HepG2 (cell line): ENCODE data around the gene AP5Z1. TPM values are rescaled to one million over a fixed set of nuclear protein-coding genes. Genes with fewer than 3 reads are reported as not detected.
A peak's percentile ranks its signal among the peaks of the same experiment; 100 is the strongest.

ENCODE experiments used
- ATAC-seq: fragments of 200-7000 bp; cut with Tn5 transposase; 3 replicates; pipeline ENCODE4 v1.9.1; 2020; ENCODE audit warnings: mild to moderate bottlenecking, moderate library complexity
- BruUV-seq: library from RNA; stranded (reverse); fragments of 400-500 nt; replicated peaks from 2 replicates; lab custom pipeline; 2021; lab: Mats Ljungman, UMichigan
- CTCF ChIA-PET: fragments of 300-600 bp; formaldehyde crosslinking; extraction: SDS; loops from one replicate; lab custom pipeline; 2021; ENCODE audit warnings: low total read pairs, inconsistent platforms, low intra/inter-chr PET ratio; lab: Yijun Ruan, JAX
- POLR2A ChIA-PET: fragments of 350-600 bp; sonication (Branson Sonifier 250); formaldehyde crosslinking; loops from one replicate; lab custom pipeline; 2020; ENCODE audit warnings: antibody characterized with exemption, inconsistent platforms; lab: Yijun Ruan, JAX
- DNase-seq: peaks from one replicate; pipeline ENCODE4 v3.0.0-alpha.2; 2015; ENCODE audit warnings: low spot score
- FAIRE-seq: peaks from 3 replicates; lab custom pipeline; 2011; peaks lifted over from hg19 to GRCh38; lab: Jason Lieb, UNC
- H2AFZ ChIP-seq: one replicate; pipeline ENCODE4 v1.6.1; 2011; ENCODE audit warnings: low read length, inconsistent platforms
- H3K27ac ChIP-seq: fragments of 300-600 bp; 3 replicates; pipeline ENCODE4 v1.8.0; 2011; ENCODE audit warnings: mixed run types, mild to moderate bottlenecking, mixed read lengths, low read length, inconsistent platforms; ENCODE audit not compliant: insufficient read depth; ENCODE audit errors: extremely low read length
- H3K27me3 ChIP-seq, 2 experiments: fragments of 200-600 bp in 1 of 2; 2 replicates in 1 of 2; 3 replicates in 1 of 2; pipeline versions ENCODE4 v1.6.0 to v1.8.0; 2011; ENCODE audit warnings: low read length in 2 of 2, mild to moderate bottlenecking in 2 of 2, moderate library complexity in 2 of 2, inconsistent platforms in 1 of 2; ENCODE audit not compliant: insufficient read depth in 2 of 2, control insufficient read depth in 1 of 2
- H3K36me3 ChIP-seq, 2 experiments: fragments of 200-600 bp in 1 of 2; replicated peaks in 1 of 2; 2 replicates in 1 of 2; 3 replicates in 1 of 2; pipeline versions ENCODE4 v1.5.1 to v1.8.0; 2011; ENCODE audit warnings: low read length in 2 of 2, inconsistent platforms in 1 of 2; ENCODE audit not compliant: insufficient read depth in 2 of 2, control insufficient read depth in 1 of 2
- H3K4me1 ChIP-seq: 2 replicates; pipeline ENCODE4 v1.5.1; 2012; ENCODE audit warnings: low read length, inconsistent platforms; ENCODE audit not compliant: insufficient read depth
- H3K4me2 ChIP-seq: 2 replicates; pipeline ENCODE4 v1.6.0; 2011; ENCODE audit warnings: low read depth, low read length, inconsistent platforms
- H3K4me3 ChIP-seq, 3 experiments: fragments of 200-600 bp in 1 of 3; sonication (generic), shearing (Covaris generic) in 1 of 3; replicated peaks in 1 of 3; 2 replicates each; pipeline ENCODE4 v1.5.1; 2011 to 2016; ENCODE audit warnings: low read length in 3 of 3, inconsistent platforms in 2 of 3, low read depth in 2 of 3, mild to moderate bottlenecking in 2 of 3, control low read depth in 1 of 3, mixed read lengths in 1 of 3; ENCODE audit not compliant: insufficient read depth in 1 of 3
- H3K79me2 ChIP-seq: one replicate; pipeline ENCODE4 v1.6.1; 2011; ENCODE audit warnings: low read length, inconsistent platforms; ENCODE audit not compliant: insufficient read depth
- H3K9ac ChIP-seq: 2 replicates; pipeline ENCODE4 v1.6.0; 2011; ENCODE audit warnings: mild to moderate bottlenecking, low read depth, low read length, inconsistent platforms; ENCODE audit not compliant: insufficient read depth
- H3K9me3 ChIP-seq: 2 replicates; pipeline ENCODE4 v1.5.1; 2012; ENCODE audit warnings: mild to moderate bottlenecking, low read length
- H4K20me1 ChIP-seq: 2 replicates; pipeline ENCODE4 v1.6.0; 2011; ENCODE audit warnings: inconsistent platforms, mild to moderate bottlenecking, low read length, moderate library complexity; ENCODE audit not compliant: insufficient read depth
- AGO2 ChIP-seq: fragments of 200-400 bp; formaldehyde crosslinking; optimal IDR thresholded peaks from 2 replicates; pipeline ENCODE3; 2017; ENCODE audit warnings: mild to moderate bottlenecking, low read depth, low read length, moderate library complexity
- NPAS2 ChIP-seq: sonication (generic); formaldehyde crosslinking; IDR thresholded peaks from 2 replicates; pipeline ENCODE4 v1.8.0; 2022; ENCODE audit warnings: mild to moderate bottlenecking, missing genetic modification reagents, borderline replicate concordance
- ZNF780A ChIP-seq: sonication (generic); formaldehyde crosslinking; IDR thresholded peaks from 2 replicates; pipeline ENCODE4 v1.8.0; 2022; ENCODE audit warnings: mild to moderate bottlenecking, missing genetic modification reagents, moderate library complexity
- WGBS: methylation state at CpG from one replicate; pipeline ENCODE4 v1.1.6; 2017; ENCODE audit warnings: low lambda C conversion rate; 5-methylcytosine and 5-hydroxymethylcytosine counted together
- in situ Hi-C: cut with HindIII; loops from 2 replicates; pipeline ENCODE4 v1.10.0; 2017; ENCODE audit warnings: low pct_unique_long_range_greater_than_20kb; ENCODE audit not compliant: extremely low pct_ligation_motif_present
- intact Hi-C: fragments of 100-400 bp; cut with micrococcal nuclease; formaldehyde crosslinking; loops from one replicate; pipeline ENCODE4 v1.10.0; 2022; ENCODE audit not compliant: unreplicated experiment
- polyA plus RNA-seq, 8 experiments: library from polyadenylated mRNA; depleted of rRNA in 3 of 8; stranded (reverse) in 7 of 8; unstranded in 1 of 8; fragments of >200 nt; fragmentation: Illumina TruSeq in 4 of 8; extraction: Trizol in 4 of 8; gene quantifications; 2 replicates each; pipeline versions ENCODE4 v1.2.1 to v1.2.3, GENCODE V29; 2011 to 2016; ENCODE audit warnings: low read depth in 4 of 8, missing spikeins in 1 of 8, mixed read lengths in 1 of 8; ENCODE audit not compliant: insufficient read depth in 1 of 8
- total RNA-seq, 5 experiments: library from RNA; depleted of rRNA; stranded (reverse); fragments of >200 nt; fragmentation: Illumina TruSeq; extraction: Trizol; gene quantifications; 2 replicates each; pipeline ENCODE4 v1.2.3, GENCODE V29; 2016; ENCODE audit warnings: low read depth in 1 of 5

Gene AP5Z1
- total and polyA plus RNA-seq, 2 of the 13 experiments (the other 11 are each of a cell fraction or from before 2014, with no cell fraction given) = 9.3 to 15.1 TPM

DNA sequence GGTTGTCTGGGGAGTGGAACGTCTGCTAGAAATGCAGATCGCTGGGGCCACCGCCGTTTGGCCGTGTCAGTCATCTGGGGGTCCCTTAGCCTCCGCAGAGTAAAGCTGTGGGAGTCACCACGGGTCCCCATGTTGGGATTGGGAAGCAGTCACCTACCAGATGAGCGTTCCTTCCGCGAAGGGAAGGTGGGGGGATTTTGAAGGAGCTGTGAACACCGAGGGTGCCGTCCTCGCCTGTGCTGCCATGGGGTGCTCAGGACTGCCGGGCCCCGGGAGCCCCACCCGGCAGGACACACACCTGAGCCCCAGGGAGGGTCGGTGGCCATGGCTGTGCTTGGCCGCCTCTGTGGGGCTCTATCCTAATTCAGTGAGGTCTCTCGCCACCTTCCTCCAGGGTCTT lies 46.2 kb upstream of the AP5Z1 start:
- BruUV-seq = no TSS peak
- FAIRE-seq (no peak), ATAC-seq (no peak), DNase-seq (no peak)
- Histone ChIP-seq H3K4me2 (no peak overlapping the region), H3K27ac (no peak overlapping the region), H3K36me3 (peaks cover 14 to 31% of the 10 kb centered on the region in 2 experiments), H3K27me3 (no peaks in the 10 kb centered on the region), H2AFZ (no peak overlapping the region), H4K20me1 (peaks cover 36% of the 10 kb centered on the region; the same call in 1 of the 2 replicates), H3K4me3 (no peak overlapping the region), H3K79me2 (peaks cover 64% of the 10 kb centered on the region), H3K4me1 (peaks cover 29% of the 10 kb centered on the region), H3K9ac (no peak overlapping the region), H3K9me3 (no peaks in the 10 kb centered on the region)
- 100% methylated on average over 9 of the region's 19 CpGs for WGBS
- in situ Hi-C loops = no loop called here
- no peak for TF ChIP-seq ZNF780A (CRISPR knock-in tag)
- CTCF ChIA-PET = no interaction called here
- POLR2A ChIA-PET = no interaction called here
- intact Hi-C loops = no loop called here

DNA sequence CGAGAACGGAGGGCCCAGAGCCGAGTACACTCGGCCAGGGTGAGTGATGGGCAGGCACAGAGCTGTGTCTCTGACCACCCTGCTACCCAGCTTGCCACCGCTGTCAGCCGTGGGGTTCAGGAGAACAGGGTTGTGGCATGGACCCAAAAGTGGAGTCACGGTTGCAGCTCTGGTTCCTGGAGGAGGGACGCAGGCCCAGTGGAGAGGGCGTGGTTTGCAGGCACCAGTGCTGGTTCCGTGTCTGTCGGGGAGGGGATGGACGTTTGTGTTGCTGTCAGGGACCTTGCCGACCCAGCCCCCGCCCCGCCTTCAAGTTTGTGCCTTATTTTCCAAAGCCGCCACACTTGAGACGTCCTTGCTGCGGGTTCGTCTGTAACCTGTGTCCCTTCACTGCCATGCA lies 45.1 kb upstream of the AP5Z1 start:
- TF ChIP-seq AGO2 (peak; percentile 51), NPAS2 (CRISPR knock-in tag) (no peak)
- TF ChIP-seq, all 625 proteins: peak for 1
- ChIA-PET CTCF (no interaction called here), POLR2A (no interaction called here)
- H3K79me2 ChIP-seq = peaks cover 63% of the 10 kb centered on the region
- no peaks in the 10 kb centered on the region for H3K9me3 ChIP-seq
- in situ Hi-C loops = no loop called here
- no peak for FAIRE-seq
- no peak for ATAC-seq
- no peak overlapping the region for H3K4me2 ChIP-seq
- no peak overlapping the region for H3K9ac ChIP-seq
- intact Hi-C loops = no loop called here
- WGBS = 97% methylated on average over 13 of the region's 19 CpGs
- no peak overlapping the region for H3K27ac ChIP-seq
- no peak for DNase-seq
- H3K27me3 ChIP-seq = no peaks in the 10 kb centered on the region
- no TSS peak for BruUV-seq
- no peak overlapping the region for H2AFZ ChIP-seq
- H3K36me3 ChIP-seq = peaks cover 14 to 34% of the 10 kb centered on the region in 2 experiments
- peaks cover 28% of the 10 kb centered on the region; the same call in 1 of the 2 replicates for H4K20me1 ChIP-seq
- no peak overlapping the region for H3K4me3 ChIP-seq
- peaks cover 22% of the 10 kb centered on the region for H3K4me1 ChIP-seq
